NCI-H1048 (cell line): ENCODE measurements around the gene CLEC3B.

Experiments
- DNase-seq: peaks from one replicate; lab custom pipeline; 2025; lab: John Stamatoyannopoulos, UW

CLEC3B gene

DNA sequence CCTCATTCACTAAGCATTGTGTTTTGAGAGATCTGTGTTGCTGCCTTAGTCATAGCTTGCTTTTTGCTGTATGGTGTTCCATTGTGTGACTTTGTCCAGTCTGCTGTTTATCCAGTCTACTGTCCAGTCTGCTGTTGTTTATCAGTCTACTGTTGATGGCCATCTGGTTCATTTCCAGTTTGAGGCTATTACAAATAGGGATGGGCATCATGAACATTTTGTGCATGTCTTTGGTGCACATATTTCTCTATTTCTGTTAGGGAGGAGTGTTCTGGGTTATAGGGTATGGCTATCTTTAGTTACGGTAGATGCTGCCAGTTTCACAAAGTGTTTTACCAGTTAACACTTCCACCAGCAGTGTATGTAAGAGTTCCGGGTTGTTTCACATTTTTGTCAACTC, 22.2 kb upstream of the CLEC3B start:
- DNase-seq: no peak

DNA sequence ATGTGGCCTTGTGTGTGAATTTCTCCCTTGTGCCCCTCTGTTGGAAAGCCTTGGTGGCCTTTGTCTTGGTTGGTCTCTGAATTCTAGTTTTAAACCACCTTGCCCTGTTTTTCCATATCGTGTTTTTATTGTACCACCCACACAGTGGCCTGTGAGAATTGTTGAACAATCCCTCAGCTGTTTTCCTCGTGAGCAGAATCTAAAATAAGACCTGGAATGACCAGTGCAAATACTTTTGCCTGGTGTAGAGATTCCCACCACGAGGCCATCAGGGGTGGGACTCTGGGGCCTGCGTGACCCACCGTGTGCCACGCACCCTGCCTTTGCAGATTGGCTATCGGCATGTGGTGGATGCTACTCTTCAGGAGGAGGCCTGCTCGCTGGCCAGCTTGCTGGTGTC, 19.0 kb upstream of the CLEC3B start:
- no peak for DNase-seq

DNA sequence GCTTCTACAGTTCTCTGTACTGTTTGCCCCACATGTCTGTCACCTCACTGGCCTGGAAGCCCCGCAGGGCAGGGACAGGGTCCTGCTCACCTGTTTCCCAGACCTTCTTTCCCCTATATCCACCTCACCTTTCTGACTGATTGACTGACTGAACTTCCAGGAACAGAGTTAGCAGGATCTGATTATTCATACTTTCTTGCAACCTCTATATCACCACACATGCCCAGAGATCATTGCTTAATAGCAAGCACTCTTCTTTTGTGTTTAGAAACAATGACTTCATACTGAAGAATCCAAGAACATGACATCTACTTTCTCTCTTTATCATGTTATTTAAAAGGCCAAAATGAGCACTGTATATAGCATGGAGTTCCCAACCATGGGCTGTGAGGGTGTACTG, 18.0 kb upstream of the CLEC3B start:
- DNase-seq: no peak

DNA sequence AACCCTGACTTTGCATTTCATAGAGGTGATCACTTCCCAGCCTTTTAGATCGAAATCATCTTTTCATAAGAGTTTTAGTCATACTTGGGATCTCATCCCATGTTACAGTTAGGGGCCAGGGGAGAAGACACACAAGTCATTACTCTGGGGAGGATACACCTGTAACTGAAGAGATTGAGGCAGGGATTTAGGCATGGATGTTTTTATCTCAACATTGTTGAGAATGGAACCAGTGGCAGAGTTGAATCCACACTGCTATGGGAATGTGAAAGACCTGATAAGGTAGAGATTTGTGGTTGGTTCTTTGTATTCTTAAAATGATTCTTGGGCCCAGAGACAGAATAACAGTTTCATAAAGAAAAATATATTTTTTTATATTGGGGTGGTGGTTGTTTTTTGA, 16.2 kb upstream of the CLEC3B start:
- no peak for DNase-seq

DNA sequence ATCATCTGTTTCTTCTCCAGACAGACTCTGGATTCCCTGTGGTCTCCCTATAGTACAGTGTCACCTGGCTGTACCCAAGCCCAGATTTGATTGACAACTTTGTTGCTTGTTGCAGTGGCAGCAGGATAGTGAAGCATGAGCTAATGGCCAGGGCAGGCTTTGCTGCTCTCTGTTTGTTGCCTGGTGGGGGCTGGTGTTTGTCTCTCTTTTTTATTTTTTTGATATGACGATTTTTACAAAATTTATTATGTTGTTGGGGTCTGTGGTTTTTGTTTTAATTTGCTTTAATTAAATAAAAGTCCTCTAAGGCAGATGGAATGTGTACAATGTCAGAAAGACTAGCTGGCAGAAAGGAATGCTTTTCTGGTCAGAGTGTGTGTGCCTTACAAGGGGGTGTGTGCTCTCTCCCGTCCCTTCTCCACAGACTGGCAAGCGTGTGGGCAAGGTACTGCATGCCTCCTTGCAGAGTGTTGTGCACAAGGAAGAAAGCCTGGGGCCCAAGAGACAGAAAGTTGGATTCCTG, 15.2 kb upstream of the CLEC3B start:
- no peak for DNase-seq

DNA sequence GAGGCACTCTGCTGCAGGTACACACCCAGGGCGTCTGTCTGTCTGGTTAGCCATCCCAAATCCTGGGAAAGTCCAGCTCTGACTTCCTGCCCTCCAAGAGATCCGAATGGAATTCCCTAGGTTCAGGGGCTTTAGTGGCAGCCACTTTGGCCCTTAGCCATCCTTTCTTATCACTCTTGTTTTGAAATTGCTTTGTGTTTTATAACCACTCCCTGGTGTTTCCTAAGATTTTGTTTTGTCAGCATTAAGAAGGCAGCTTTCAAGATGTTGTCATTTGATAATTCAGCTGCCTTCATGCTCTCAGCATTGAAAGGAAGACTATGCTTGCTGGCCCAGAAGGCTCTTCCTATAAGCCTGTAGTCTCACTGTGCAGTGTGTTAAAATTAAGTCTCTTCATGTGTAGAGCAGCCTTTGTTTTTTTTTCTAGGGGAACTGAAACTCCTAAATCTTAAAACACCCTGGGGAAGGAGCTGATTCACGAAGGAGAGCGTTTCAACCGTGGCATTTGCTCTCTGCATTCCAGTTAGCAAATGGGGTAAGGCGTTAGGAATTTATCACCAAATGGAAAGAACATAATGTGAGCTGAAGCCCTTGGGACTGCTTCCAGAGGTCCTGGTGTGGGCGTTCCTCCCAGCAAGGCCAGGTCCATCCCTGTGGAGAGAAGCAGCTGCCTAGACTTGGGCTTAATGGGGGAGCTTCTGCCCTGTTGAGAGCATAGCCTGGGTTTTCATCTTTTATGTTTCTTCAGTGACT, 14.2 kb upstream of the CLEC3B start:
- no peak for DNase-seq

DNA sequence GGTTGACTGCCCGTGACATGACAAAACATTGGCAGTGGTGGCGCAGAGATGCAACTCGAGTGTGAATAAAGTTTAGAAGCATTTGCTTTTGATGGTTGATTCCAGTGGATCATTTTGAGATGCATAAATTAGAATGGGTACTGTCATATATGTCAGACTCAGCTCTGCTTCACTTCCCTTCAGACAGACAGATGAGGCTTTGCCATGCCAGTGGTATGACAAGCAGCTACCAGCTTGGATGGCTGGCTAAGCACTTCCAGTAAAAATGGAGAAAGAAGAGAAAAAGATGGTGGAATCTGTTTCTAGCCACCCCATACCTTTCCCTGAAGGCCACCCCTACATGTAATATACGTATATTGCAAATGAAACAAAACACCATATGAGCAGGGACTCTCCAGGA, 13.5 kb upstream of the CLEC3B start:
- DNase-seq: no peak

DNA sequence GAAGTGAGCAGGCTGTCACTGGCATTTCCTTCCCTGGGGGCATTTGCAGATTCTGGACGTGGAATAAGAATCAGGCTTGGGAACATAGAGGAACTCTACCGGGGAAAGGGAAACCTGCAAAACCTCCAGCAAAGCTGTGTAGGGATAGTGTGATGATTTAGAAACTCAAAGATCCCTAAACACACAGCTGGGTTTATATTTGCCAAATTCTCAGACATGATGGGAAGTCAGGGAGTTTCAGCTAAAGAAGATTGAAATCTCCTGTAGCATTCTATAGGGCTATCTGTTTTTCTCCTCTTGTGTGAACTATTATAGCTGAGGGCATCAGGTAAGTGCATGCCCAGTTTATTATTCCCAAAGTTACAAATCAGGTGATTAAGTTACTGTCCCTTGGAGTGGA, 9.2 kb upstream of the CLEC3B start:
- no peak for DNase-seq

DNA sequence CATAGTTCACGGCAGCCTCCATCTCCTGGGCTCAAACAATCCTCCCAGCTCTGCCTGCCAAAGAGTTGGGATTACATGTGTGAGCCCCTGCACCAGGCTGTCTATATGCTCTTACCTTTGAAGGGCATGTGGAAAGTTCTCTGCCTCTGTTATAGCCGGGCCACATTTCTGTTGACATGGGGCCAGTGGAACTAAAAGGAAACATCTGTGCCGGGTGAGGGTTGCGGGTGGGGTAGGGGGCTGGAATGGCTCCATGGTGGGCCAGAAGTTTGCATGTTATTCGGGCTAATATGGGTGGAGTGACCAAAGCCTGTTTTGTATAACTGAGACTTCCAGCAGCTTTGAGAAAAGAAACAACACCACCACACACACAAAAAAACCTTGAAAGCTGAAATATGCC, 8.3 kb upstream of the CLEC3B start:
- DNase-seq: no peak

DNA sequence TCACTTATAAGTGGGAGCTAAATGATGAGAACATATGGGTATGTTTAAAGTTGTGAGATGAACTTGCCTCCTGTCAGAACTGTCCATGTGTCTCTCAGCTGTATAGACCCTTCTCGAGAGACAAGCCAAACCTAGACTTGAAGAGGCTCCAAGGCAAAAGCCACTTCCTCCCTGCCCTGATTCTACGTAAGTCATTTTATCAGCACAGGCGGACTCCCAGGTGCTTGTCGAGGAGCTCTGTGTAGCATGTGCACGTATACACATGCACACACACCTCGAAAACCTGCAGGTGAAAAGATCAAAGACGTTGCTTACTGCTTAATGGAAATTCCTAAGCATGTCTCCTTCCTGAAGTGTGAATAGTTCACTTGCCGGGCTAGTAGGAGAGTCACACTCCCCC, 5.6 kb upstream of the CLEC3B start:
- DNase-seq: no peak

DNA sequence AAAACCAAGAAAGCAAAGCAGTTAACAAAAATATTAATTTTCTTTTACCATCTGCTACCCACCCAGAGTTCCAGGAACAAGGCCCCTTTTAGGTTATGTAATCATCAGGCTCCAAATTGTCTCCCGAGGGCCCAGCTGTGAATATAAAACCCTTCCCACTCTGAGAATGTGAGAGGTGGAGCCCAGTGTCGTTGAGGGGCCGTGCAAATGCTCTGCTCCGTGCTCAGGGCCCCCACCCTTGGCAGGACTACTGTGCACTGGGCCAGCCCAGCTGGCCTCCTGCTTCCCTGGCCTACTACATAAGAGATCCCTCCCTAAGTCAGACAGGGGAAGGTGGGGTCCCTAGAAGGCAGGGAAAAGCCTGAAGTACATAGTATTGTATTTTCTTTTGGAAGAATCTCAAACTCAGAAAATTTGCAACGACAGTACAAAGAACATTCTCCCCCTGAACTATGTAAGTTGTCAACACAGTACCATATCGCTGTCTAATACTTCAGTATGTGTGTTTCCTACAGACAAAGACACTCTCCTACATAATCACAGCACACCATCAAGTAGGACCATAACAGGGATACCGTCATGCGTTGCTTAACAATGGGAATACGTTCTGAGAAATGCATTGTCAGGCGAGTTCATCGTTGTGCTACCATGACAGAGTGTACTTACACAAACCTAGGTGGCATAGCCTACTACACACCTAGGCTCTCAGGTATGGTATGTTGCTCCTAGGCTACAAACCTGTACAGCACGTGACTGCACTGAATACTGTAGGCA, 4.4 kb upstream of the CLEC3B start:
- no peak for DNase-seq

DNA sequence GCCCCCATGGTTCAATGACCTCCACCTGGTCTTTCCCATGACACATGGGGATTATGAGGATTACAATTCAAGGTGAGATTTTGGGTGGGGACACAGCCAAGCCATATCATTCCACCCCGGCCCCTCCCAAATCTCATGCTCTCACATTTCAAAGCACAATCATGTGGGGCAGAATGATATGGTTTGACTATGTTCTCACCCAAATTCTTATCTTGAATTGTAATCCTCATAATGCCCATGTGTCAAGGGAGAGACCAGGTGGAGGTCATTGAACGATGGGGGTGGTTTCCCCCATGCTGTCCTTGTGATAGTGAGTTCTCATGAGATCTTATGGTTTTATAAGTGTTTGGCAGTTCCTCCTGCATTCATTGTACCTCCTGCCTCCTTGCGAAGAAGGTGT, 2.4 kb upstream of the CLEC3B start:
- DNase-seq: no peak

DNA sequence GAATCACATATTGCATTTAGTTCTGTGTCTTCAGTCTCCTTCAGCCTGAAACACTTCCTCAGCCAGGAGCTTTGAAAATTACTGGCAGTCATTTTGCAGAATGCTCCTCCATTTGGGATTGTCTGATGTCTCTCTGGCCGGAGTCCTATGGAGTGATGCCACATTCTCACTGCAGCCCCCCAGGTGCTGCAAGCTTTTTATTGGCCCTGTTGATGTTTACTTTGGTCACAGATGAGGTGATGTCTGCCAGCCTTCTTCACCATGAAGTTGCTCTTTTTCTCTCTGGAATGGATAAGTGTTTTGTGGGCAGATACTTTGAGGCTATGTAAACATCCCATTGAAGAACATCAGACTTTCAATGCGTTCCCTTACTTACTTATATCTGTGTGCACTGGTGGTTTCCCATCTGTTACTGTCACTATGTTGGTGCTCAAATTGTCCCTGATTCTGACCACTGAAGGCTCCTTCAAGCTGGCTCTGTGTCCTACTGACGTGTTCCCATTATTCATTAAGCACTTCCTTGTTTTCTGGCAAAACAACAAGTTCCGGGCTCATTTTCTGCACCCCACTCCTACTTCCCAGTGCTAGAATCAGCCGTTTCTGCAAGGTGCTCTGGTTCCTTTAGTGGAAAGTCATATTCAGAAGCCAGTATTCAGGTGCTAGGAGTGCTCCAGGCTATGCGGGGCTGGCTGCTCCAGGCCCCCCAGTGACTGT, 1.4 kb upstream of the CLEC3B start:
- no peak for DNase-seq

DNA sequence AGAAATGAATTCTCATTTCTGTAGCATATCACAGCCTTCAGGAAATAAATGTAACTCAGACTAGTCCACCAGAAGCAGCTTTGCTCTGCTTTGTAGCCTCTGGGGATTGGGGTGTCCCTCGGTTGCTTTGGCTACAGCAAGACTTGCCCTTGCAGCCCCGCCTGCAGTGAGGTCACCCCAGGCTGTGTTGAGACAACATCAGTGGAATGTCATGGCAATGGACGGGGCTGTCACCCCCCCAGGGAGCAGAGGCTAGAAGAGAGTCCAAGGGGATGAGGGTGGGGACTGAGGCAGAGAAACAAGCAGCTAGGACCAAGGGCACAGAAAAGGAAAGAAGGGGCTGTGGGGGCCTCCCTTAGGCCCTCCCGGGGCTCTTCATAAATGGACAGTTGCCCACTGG, 854 bp downstream of the CLEC3B start:
- no peak for DNase-seq

DNA sequence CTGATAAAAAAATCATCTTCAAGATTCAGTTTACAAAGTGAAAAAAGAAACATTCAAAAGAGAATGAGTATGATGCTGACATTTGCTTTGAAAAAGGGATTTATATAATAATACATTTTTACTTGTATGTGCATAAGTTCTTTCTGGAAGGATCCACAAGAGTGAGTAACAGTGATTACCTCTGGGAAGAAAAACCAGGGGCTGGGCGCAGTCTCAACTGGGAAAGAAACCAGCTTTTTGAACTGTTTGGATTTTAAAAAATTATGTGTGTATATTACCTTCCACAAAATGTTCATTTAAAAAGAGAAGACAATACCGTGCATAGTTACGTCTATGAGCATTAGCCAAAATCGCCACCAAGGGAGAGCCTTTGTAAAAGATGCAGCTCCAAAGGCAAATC, 1.3 kb downstream of the CLEC3B start:
- DNase-seq: no peak

DNA sequence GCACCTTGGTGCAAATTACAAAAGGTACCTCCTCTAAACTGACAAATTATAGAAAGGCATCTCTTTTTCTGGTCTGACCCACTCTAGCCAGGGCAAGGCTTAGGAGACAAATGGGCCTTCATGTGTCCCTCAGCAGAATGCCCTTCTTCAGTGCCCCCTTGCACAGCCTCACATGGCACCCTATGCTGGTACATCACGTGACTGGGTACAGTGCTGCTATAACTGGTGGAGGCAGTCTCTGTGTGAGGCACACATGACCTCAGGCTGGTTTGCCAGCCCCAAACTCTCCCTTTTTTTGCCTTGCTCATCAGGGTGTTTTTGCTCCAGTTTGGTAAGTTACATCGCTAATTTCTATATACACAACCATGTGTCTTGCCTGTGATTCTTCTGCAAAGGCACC, 3.1 kb downstream of the CLEC3B start:
- DNase-seq: no peak

DNA sequence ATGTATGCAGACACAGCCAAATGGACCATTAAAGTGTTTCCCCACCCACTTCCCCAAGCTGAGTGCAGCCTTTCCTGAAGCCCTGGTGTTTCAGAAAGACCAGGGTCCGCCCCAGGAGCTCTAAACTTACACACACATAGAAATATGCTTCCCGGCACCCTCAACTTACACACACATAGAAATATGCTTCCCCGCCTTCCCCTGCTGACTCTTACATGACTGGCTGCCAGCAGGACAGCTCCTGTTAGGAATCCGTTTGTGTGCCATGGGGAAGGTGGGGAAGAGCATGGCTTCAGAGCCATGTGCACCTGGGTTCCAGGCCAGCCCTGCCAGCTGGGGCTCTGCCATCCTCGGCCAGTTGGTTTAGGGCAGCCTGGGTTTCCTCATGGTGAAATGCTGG, 3.6 kb downstream of the CLEC3B start:
- no peak for DNase-seq

DNA sequence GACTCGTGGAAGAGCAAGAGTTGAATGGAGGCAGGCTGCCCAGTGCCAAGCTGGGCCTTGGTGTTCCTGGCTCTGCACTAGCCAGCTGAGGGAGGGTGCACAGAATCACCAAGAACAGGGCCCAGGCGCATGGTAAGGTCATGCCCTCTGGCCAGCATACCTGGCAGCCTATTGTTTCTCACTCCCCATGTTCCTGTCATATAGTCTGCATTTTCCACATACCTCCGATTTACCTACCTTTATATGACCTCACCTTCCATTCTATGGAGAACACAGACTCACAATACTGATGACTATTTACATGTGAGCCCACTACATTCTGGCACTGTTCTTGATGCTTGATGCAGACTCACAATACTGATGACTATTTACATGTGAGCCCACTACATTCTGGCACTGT, 5.4 kb downstream of the CLEC3B start:
- no peak for DNase-seq

DNA sequence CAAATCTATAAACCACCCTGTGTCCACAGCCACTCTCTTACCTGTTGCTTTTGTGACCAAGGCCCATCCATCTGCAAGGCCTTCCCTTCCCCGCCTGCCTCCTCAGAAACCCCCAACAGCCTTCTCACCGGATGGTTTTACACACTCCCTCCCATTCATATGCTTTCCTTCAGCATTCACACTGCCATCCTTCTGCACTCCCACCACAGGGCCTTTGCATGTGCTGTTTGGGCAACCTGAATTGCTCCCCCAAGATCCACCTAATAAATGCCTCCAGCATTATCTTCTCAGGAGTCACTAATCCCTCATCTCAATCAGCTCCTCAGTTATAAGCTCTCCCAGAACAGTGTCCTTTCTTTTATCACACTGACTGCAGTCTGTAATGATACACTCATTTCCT, 6.0 kb downstream of the CLEC3B start:
- no peak for DNase-seq

DNA sequence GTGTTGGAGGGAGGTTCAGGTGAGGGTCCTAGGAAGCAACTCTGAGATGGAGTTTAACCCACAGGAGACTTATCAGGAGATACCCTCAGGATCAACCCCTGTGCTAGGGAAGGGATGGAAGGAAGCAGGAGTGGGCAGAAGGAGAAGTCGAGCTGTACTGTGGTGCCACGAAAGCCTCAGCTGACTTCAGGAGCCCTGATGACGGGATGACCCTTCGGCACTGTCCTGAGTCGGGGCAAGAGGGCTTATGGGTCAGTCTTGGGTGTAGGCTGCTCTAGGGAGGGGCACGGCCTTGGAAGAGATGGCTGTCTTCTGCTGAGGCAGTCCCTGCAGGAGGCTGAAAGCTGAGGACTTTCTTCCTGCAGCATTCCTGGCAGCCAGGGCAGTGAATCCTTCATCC, 7.7 kb downstream of the CLEC3B start:
- DNase-seq: no peak

DNA sequence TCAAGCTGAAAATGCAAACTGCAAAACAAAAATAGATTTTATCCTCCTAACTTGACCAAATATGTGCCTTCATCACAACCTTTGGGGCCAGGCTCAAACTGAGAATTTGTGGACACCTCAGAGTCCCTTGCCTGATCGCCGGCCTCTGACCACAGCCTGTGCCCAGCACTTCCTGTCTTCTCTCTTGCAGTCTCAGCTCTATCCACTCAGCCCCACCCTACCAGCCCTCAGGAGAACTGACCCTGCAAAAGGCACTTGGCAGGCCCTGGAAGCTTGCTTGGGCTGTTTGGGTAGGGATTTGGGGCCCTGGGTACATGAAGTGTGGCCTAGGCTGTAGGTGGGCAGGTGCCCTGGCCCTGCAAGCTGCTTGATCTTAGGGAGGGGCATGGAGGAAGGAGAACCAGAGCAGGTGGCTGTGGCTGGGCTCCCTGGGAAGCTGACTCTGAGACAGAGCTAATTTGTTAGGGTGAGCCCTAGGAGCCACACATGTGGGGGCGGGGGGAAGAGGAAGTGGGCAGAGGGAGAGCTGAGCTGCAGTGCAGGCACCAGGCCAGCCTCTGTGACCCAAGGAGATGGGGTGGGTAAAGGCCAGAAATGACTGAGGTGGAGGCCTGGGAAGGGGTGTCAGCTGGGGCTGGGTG, 8.6 kb downstream of the CLEC3B start:
- no peak for DNase-seq
